ENCODE results near the gene HASPIN.

DNA sequence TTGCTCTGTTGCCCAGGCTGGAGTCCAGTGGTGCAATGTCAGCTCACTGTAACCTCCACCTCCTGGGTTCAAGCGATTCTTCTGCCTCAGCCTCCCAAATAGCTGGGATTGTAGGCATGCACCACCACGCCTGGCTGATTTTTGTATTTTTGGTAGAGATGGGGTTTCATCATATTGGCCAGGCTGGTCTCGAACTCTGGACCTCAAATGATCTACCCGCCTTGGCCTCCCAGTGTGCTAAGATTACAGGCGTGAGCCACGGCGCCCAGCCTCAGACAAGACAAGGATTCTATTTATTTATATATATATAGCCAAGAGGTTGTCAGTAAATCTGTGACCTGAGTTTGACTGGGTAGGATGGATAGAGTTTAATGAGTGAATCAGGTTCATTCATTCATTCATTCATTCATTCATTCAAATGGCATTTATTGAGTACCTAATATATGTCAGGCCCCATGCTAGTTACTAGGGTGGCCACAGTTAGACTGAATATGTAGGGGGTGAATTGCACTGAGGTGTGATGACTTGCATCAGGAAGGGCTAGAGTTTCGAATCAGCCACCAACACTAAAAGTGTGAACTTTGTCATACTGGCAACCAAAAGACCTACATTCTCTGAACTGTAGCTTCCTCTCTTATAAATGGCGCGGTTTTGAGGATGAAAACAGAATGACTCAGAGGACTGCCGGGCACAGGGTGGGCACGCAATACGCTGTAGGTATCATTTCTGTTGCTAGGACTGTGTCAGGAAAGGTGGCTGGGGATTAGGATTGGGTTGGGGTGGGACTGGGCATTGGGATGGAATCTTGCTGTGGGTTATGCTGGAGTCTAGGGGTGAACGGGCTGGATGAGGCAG is 39.4 kb downstream of the HASPIN start:
- TF ChIP-seq, protein P1, sequence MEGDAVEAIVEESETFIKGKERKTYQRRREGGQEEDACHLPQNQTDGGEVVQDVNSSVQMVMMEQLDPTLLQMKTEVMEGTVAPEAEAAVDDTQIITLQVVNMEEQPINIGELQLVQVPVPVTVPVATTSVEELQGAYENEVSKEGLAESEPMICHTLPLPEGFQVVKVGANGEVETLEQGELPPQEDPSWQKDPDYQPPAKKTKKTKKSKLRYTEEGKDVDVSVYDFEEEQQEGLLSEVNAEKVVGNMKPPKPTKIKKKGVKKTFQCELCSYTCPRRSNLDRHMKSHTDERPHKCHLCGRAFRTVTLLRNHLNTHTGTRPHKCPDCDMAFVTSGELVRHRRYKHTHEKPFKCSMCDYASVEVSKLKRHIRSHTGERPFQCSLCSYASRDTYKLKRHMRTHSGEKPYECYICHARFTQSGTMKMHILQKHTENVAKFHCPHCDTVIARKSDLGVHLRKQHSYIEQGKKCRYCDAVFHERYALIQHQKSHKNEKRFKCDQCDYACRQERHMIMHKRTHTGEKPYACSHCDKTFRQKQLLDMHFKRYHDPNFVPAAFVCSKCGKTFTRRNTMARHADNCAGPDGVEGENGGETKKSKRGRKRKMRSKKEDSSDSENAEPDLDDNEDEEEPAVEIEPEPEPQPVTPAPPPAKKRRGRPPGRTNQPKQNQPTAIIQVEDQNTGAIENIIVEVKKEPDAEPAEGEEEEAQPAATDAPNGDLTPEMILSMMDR (optimal IDR thresholded peaks at IDR 0.05 in 1 of 3, IDR thresholded peaks at IDR 0.05 in 1 of 3, conservative IDR thresholded peaks at IDR 0.05 in 1 of 3; ENCODE audit: extremely low read depth in 1 of 3, insufficient read depth in 2 of 3, low read length in 3 of 3): no peak
- TF ChIP-seq EZH2 (IDR thresholded peaks at IDR 0.05; ENCODE audit: low read length): no peak
